Measurements from ENCODE around the gene FKBP10. TPM values are rescaled to one million over a fixed set of nuclear protein-coding genes. Genes with fewer than 3 reads are reported as not detected.

FKBP10 gene
- total and polyA plus RNA-seq, 10 of the 15 experiments (the other 5 are each of a cell fraction or from before 2014, with no cell fraction given), result 0.02 to 4.7 (median 1.8) TPM

- peaks cover 0 to 6% of the 10 kb centered on the region in 2 experiments; a peak in 2 of 4 replicates for H3K27me3 ChIP-seq (replicated peaks in 1 of 2; ENCODE audit: control insufficient read depth in 2 of 2, insufficient read depth in 2 of 2, low read length in 1 of 2)
- ChIA-PET CTCF (no interaction called here), RAD21 (ENCODE audit: unreplicated experiment) (no interaction called here), POLR2A (no interaction called here), SMC1A (ENCODE audit: uncharacterized antibody, unreplicated experiment) (no interaction called here)
- H3K36me3 ChIP-seq (ENCODE audit: control insufficient read depth in 2 of 2, insufficient read depth in 2 of 2, low read length in 1 of 2), result no peaks in the 10 kb centered on the region
- intact Hi-C loops (cut with micrococcal nuclease; ENCODE audit: unreplicated experiment) (no loop called here), in situ Hi-C loops (cut with MboI) (no loop called here)
- FAIRE-seq (no peak), ATAC-seq (no peak), DNase-seq (ENCODE audit: low read depth, low spot score) (no peak)
- no peak overlapping the region for H3K4me3 ChIP-seq
- no peak for TF ChIP-seq TARDBP (IDR thresholded peaks at IDR 0.05; ENCODE audit: borderline replicate concordance)
- no peak for TF ChIP-seq MTA2 (IDR thresholded peaks at IDR 0.05; ENCODE audit: low read depth)
- TF ChIP-seq POLR2AphosphoS2 (IDR thresholded peaks at IDR 0.05; ENCODE audit: low read depth, low read length), result no peak
- no peak for TF ChIP-seq ZBED1 (IDR thresholded peaks at IDR 0.05; ENCODE audit: borderline replicate concordance)
- no peaks in the 10 kb centered on the region for H4K20me1 ChIP-seq (ENCODE audit: control insufficient read depth, insufficient read depth)
- H3K27ac ChIP-seq (ENCODE audit: control insufficient read depth, insufficient read depth), result no peak overlapping the region
- no peak overlapping the region for H2AFZ ChIP-seq (ENCODE audit: control insufficient read depth, low read depth, low read length)
- BruUV-seq (replicated peaks), result no TSS peak
- H3K4me1 ChIP-seq (ENCODE audit: control insufficient read depth, insufficient read depth, low read length), result peaks cover 13% of the 10 kb centered on the region
- no peak overlapping the region for H3K4me2 ChIP-seq (ENCODE audit: control insufficient read depth, insufficient read depth)
- no peak overlapping the region for H3K9ac ChIP-seq (ENCODE audit: control insufficient read depth, insufficient read depth, low read length)
- no peaks in the 10 kb centered on the region; the same call in 2 of the 3 replicates for H3K9me3 ChIP-seq (replicated peaks; ENCODE audit: control insufficient read depth, insufficient read depth, low read length)
- WGBS (ENCODE audit: insufficient coverage, insufficient replicate concordance, low lambda C conversion rate, missing lambda C conversion rate), result 32% methylated on average over 4 of the region's 4 CpGs
- no peaks in the 10 kb centered on the region for H3K79me2 ChIP-seq (ENCODE audit: control insufficient read depth, insufficient read depth, low read length)
These were observed 30.7 kb upstream of the FKBP10 start for GRCh38 chr17:41782142-41782541.

- RAD21 ChIA-PET (ENCODE audit: unreplicated experiment), result interaction anchor here (0.6 kb wide), 1 partner anchor 80 kb away, joined by 3 read pairs; no protein-coding TSS in a partner anchor
- CTCF ChIA-PET, result interaction anchor here (0.6 kb wide), 2 partner anchors 13 to 619 kb away, joined by 3 to 4 read pairs; no protein-coding TSS in a partner anchor
- Histone ChIP-seq H2AFZ (ENCODE audit: control insufficient read depth, low read depth, low read length) (no peak overlapping the region), H4K20me1 (ENCODE audit: control insufficient read depth, insufficient read depth) (no peaks in the 10 kb centered on the region), H3K9ac (ENCODE audit: control insufficient read depth, insufficient read depth, low read length) (no peak overlapping the region), H3K4me3 (no peak overlapping the region), H3K9me3 (replicated peaks; ENCODE audit: control insufficient read depth, insufficient read depth, low read length) (no peaks in the 10 kb centered on the region; the same call in 2 of the 3 replicates), H3K36me3 (ENCODE audit: control insufficient read depth in 2 of 2, insufficient read depth in 2 of 2, low read length in 1 of 2) (no peaks in the 10 kb centered on the region), H3K79me2 (ENCODE audit: control insufficient read depth, insufficient read depth, low read length) (no peaks in the 10 kb centered on the region), H3K4me1 (ENCODE audit: control insufficient read depth, insufficient read depth, low read length) (peaks cover 13% of the 10 kb centered on the region), H3K27me3 (replicated peaks in 1 of 2; ENCODE audit: control insufficient read depth in 2 of 2, insufficient read depth in 2 of 2, low read length in 1 of 2) (peaks cover 0 to 6% of the 10 kb centered on the region in 2 experiments; a peak in 2 of 4 replicates), H3K27ac (ENCODE audit: control insufficient read depth, insufficient read depth) (no peak overlapping the region), H3K4me2 (ENCODE audit: control insufficient read depth, insufficient read depth) (no peak overlapping the region; the same call in 1 of the 2 replicates)
- no TSS peak for BruUV-seq (replicated peaks)
- intact Hi-C loops (cut with micrococcal nuclease; ENCODE audit: unreplicated experiment) (no loop called here), in situ Hi-C loops (cut with MboI) (no loop called here)
- TF ChIP-seq JUND (IDR thresholded peaks at IDR 0.05; ENCODE audit: low read depth, low read length) (0 out of 2 replicates have a peak, but pooled peaks have one; percentile 18), FOXM1 (IDR thresholded peaks at IDR 0.05; ENCODE audit: low read depth, low read length) (no peak), EGR1 (IDR thresholded peaks at IDR 0.05; ENCODE audit: borderline replicate concordance in 1 of 2, low read depth in 2 of 2, low read length in 2 of 2) (peak in 1 of 2 experiments; percentile 89; a peak in 2 of 3 replicates), BCLAF1 (IDR thresholded peaks at IDR 0.05) (no peak), MTA2 (IDR thresholded peaks at IDR 0.05; ENCODE audit: low read depth) (peak; percentile 34; the same call in 1 of the 2 replicates)
- FAIRE-seq (no peak), DNase-seq (ENCODE audit: low read depth, low spot score) (no peak), ATAC-seq (peak; percentile 14; the same call in 2 of the 3 replicates)
- 30% methylated on average over 6 of the region's 6 CpGs for WGBS (ENCODE audit: insufficient coverage, insufficient replicate concordance, low lambda C conversion rate, missing lambda C conversion rate)
- SMC1A ChIA-PET (ENCODE audit: uncharacterized antibody, unreplicated experiment), result no interaction called here
- POLR2A ChIA-PET, result interaction anchor here (0.6 kb wide), 1 partner anchor 71 kb away, joined by 4 read pairs; no protein-coding TSS in a partner anchor
These were observed 28.5 kb upstream of the FKBP10 start for GRCh38 chr17:41784207-41784744.

Measured in GM12878 (cell line).